Tibial nerve (tissue), 4 donors: ENCODE data around the gene CD80. TPM values are rescaled to one million over a fixed set of nuclear protein-coding genes. Genes with fewer than 3 reads are reported as not detected.
A peak's percentile ranks its signal among the peaks of the same experiment; 100 is the strongest.

Source experiments
- DNase-seq, 2 donors: peaks; one replicate each; pipeline ENCODE4 v3.0.0-alpha.2; 2019; ENCODE audit warnings: low spot score in 2 of 2
- H3K27ac ChIP-seq, 4 donors: fragments of 200-600 bp; sonication (generic) in 3 of 4; one replicate each; pipeline ENCODE4 v1.5.1; 2017 to 2019; ENCODE audit warnings: mild to moderate bottlenecking in 1 of 4
- H3K27me3 ChIP-seq, 2 donors: fragments of 200-600 bp; sonication (generic) in 1 of 2; one replicate each; pipeline versions ENCODE4 v1.5.1 to v1.6.0; 2017 to 2019
- H3K36me3 ChIP-seq, 3 donors: fragments of 200-600 bp; sonication (generic); one replicate each; pipeline ENCODE4 v1.5.1; 2018 to 2019
- H3K4me1 ChIP-seq, 4 donors: fragments of 200-600 bp; sonication (generic) in 3 of 4; one replicate each; pipeline ENCODE4 v1.5.1; 2017 to 2019
- H3K4me3 ChIP-seq, 4 donors: fragments of 200-600 bp; sonication (generic) in 3 of 4; one replicate each; pipeline ENCODE4 v1.5.1; 2017 to 2019; ENCODE audit warnings: mild to moderate bottlenecking in 1 of 4, moderate library complexity in 1 of 4
- H3K9me3 ChIP-seq, 4 donors: fragments of 200-600 bp; sonication (generic) in 3 of 4; one replicate each; pipeline ENCODE4 v1.5.1; 2017 to 2019
- EP300 ChIP-seq, 2 donors: sonication (generic); formaldehyde crosslinking; IDR thresholded peaks; one replicate each; pipeline ENCODE4 v1.6.1; 2017; ENCODE audit warnings: antibody characterized with exemption in 2 of 2, mild to moderate bottlenecking in 1 of 2
- POLR2A ChIP-seq, 2 donors: fragments of 450-650 bp; IDR thresholded peaks; one replicate each; pipeline ENCODE4 v1.6.1; 2017; ENCODE audit warnings: antibody characterized with exemption in 2 of 2, mild to moderate bottlenecking in 2 of 2, moderate library complexity in 2 of 2
- WGBS, 2 donors: methylation state at CpG; one replicate each; pipeline ENCODE4 v1.1.5; 2018; 5-methylcytosine and 5-hydroxymethylcytosine counted together
- total RNA-seq, 4 donors: library from RNA; depleted of rRNA; stranded (reverse); fragments of >200 nt; gene quantifications; one replicate each; pipeline ENCODE4 v1.1.0, GENCODE V29; 2016
- TF ChIP-seq, protein P1 (sequence below), 5 experiments: fragments of 200-600 bp in 3 of 5; fragments of 450-650 bp in 2 of 5; sonication (generic) in 3 of 5; IDR thresholded peaks; one replicate each; pipeline ENCODE4 v1.5.1; 2016 to 2019; ENCODE audit warnings: antibody characterized with exemption in 5 of 5, mild to moderate bottlenecking in 3 of 5, moderate library complexity in 2 of 5

CD80 gene, protein sequence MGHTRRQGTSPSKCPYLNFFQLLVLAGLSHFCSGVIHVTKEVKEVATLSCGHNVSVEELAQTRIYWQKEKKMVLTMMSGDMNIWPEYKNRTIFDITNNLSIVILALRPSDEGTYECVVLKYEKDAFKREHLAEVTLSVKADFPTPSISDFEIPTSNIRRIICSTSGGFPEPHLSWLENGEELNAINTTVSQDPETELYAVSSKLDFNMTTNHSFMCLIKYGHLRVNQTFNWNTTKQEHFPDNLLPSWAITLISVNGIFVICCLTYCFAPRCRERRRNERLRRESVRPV
- not detected for total RNA-seq

DNA sequence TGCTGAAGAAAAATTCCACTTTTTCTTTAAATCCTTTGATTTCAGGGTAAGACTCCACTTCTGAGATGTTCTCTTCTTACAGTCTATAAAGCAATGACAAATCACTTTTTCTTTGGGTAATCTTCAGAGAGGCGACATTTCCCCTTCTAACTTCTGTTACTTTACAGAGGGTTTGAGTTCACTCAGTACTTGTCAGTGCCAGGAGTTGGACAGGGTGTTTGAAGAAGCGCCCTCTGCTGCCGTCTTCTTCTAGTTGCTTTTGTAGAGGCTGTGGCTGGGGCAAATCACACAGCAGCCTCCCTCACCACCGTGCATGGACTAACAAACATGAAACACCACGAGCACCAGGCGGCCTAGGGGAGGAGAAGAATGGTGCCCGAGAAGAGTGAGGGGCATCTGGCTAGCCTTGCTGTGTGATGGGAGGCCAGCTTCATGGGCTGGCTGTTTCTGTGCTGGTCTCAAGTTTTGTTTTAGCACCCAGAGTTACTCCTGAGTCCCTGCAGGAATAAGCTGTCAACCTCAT lies at the start of gene CD80:
TSS of gene CD80 (minus strand) at position 174 of the 523 bp plus-strand sequence. CDS start 1,886 bp downstream, outside the sequence.
- TF ChIP-seq POLR2A (IDR thresholded peaks at IDR 0.05), result no peak
- TF ChIP-seq, protein P1, sequence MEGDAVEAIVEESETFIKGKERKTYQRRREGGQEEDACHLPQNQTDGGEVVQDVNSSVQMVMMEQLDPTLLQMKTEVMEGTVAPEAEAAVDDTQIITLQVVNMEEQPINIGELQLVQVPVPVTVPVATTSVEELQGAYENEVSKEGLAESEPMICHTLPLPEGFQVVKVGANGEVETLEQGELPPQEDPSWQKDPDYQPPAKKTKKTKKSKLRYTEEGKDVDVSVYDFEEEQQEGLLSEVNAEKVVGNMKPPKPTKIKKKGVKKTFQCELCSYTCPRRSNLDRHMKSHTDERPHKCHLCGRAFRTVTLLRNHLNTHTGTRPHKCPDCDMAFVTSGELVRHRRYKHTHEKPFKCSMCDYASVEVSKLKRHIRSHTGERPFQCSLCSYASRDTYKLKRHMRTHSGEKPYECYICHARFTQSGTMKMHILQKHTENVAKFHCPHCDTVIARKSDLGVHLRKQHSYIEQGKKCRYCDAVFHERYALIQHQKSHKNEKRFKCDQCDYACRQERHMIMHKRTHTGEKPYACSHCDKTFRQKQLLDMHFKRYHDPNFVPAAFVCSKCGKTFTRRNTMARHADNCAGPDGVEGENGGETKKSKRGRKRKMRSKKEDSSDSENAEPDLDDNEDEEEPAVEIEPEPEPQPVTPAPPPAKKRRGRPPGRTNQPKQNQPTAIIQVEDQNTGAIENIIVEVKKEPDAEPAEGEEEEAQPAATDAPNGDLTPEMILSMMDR (IDR thresholded peaks at IDR 0.05), result peak in 2 of 5 experiments; percentile 5 to 26

DNA sequence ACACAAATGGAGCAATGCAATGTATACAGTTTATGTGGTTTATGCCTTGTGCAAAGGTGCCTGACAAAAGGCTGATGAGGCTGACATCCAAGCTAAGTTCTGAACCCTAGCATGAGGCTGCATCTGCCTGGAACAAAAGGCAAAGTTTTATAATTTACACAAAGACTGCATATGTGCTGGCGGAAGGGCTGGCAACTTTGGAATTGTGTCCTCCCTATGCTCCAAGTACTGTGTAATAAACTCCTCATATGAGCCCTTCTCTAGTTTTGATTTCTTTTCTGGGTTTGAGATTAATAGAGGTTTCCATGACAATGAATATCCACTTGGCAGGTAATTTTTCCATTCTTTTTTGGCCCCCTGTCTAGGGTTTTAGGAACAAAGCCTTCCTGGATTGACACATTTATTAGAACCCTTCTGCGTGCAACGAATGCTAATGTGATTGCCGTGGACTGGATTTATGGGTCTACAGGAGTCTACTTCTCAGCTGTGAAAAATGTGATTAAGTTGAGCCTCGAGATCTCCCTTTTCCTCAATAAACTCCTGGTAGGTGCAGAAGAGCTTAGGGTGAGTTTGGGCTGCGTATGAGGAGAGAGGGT lies 49.1 kb upstream of the CD80 start:
- WGBS, 2 donors, result 67 to 72% methylated on average over 6 of the region's 6 CpGs
- Histone ChIP-seq H3K27me3 (no peaks in the 10 kb centered on the region), H3K9me3 (peaks cover 0 to 4% (median 0%) of the 10 kb centered on the region in 4 donors), H3K4me1 (no peaks in the 10 kb centered on the region), H3K27ac (no peak overlapping the region), H3K4me3 (no peak overlapping the region), H3K36me3 (no peaks in the 10 kb centered on the region)
- no peak for DNase-seq
- TF ChIP-seq, protein P1 (IDR thresholded peaks at IDR 0.05), result no peak
- TF ChIP-seq EP300 (IDR thresholded peaks at IDR 0.05) (no peak), POLR2A (IDR thresholded peaks at IDR 0.05) (no peak)

More for the DNA sequence above, at the start of gene CD80:
- peak; percentile 22 to 36 for DNase-seq
- no peaks in the 10 kb centered on the region for H3K4me1 ChIP-seq
- H3K9me3 ChIP-seq, result no peaks in the 10 kb centered on the region
- H3K4me3 ChIP-seq, result no peak within 1 kb of the TSS
- H3K36me3 ChIP-seq, result no peaks in the 10 kb centered on the region
- H3K27ac ChIP-seq, result no peak within 1 kb of the TSS
- WGBS, 2 donors, result 12 to 29% methylated on average over 7 of the region's 7 CpGs
- H3K27me3 ChIP-seq, result no peaks in the 10 kb centered on the region

DNA sequence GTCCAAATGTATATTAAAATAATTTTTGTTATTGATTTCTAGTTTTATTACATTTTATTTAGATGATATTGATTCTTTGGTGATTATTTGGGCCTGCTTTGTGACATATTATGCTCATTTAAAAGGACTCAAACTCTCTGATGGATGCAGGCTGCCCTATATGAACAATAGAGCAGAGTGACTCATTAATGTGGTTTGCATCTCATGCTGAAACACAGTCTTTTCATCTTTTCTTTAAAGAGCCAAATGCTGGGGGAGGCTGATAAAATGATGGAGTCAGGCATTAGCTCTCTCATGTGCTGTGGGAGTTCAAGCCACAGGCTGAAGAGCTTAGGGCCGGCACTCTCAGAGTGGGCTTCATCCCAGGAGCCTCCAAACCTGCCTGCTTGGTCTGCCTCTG lies 45.5 kb upstream of the CD80 start:
- H3K4me3 ChIP-seq, result no peak overlapping the region
- H3K4me1 ChIP-seq, result no peaks in the 10 kb centered on the region
- no peaks in the 10 kb centered on the region for H3K27me3 ChIP-seq
- H3K27ac ChIP-seq, result no peak overlapping the region
- 62 to 69% methylated on average over 1 of the region's 1 CpG for WGBS, 2 donors
- no peaks in the 10 kb centered on the region for H3K36me3 ChIP-seq
- no peak for DNase-seq
- H3K9me3 ChIP-seq, result no peaks in the 10 kb centered on the region
- TF ChIP-seq, protein P1 (IDR thresholded peaks at IDR 0.05), result no peak
- no peak for TF ChIP-seq POLR2A (IDR thresholded peaks at IDR 0.05)
- TF ChIP-seq EP300 (IDR thresholded peaks at IDR 0.05), result no peak

DNA sequence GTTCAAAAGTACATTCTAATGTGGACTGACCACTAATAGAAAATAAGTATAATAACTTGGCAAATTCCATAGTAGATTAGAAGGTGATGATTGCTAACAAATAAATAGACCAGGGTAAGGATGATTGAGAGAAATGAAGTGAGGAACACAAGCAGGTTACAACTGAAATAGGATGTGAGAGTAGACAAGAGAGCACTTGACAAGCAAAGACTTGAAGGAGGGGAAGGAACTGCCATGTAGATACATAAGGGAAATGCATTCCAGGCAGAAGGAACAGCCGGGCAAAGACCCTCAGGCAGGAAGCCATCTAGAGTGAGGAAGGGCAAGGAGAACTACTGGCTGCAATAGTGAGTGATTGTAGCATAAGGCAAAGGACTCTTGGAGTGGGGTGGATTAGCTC lies 43.3 kb upstream of the CD80 start:
- no peak overlapping the region for H3K4me3 ChIP-seq
- WGBS, 2 donors, result 40 to 42% methylated on average over 1 of the region's 1 CpG
- no peaks in the 10 kb centered on the region for H3K9me3 ChIP-seq
- H3K4me1 ChIP-seq, result peaks cover 0 to under 1% (median 0%) of the 10 kb centered on the region in 4 donors
- DNase-seq, result no peak
- no peak overlapping the region for H3K27ac ChIP-seq
- no peaks in the 10 kb centered on the region for H3K27me3 ChIP-seq
- no peak for TF ChIP-seq POLR2A (IDR thresholded peaks at IDR 0.05)
- no peak for TF ChIP-seq EP300 (IDR thresholded peaks at IDR 0.05)
- TF ChIP-seq, protein P1 (IDR thresholded peaks at IDR 0.05), result no peak
- no peaks in the 10 kb centered on the region for H3K36me3 ChIP-seq

GRCh38 chr3:119601154-119601553 lies 41.7 kb upstream of the CD80 start:
- H3K27me3 ChIP-seq, result no peaks in the 10 kb centered on the region
- peaks cover 0 to 16% (median 0%) of the 10 kb centered on the region in 4 donors for H3K4me1 ChIP-seq
- H3K36me3 ChIP-seq, result no peaks in the 10 kb centered on the region
- DNase-seq, result no peak
- H3K4me3 ChIP-seq, result no peak overlapping the region
- no peaks in the 10 kb centered on the region for H3K9me3 ChIP-seq
- H3K27ac ChIP-seq, result no peak overlapping the region
- TF ChIP-seq EP300 (IDR thresholded peaks at IDR 0.05) (no peak), POLR2A (IDR thresholded peaks at IDR 0.05) (no peak)
- TF ChIP-seq, protein P1 (IDR thresholded peaks at IDR 0.05), result no peak
- 80 to 81% methylated on average over 3 of the region's 3 CpGs for WGBS, 2 donors
